Glomerular endothelial cell (primary cell): ENCODE results near the gene HBEGF. TPM values are rescaled to one million over a fixed set of nuclear protein-coding genes. Genes with fewer than 3 reads are reported as not detected.

Source experiments
- total RNA-seq: library from RNA; depleted of rRNA; stranded (reverse); fragments of >200 nt; gene quantifications from 2 replicates; pipeline ENCODE4 v1.2.3, GENCODE V29; 2015

HBEGF gene
- total RNA-seq, 1 donor from 2014 or later = 86.3 TPM

Other genes starting within 250 kb of the HBEGF start
- gene PURA, start 232.5 kb downstream of the HBEGF start, total RNA-seq = 7.0 and 11.7 TPM in 2 replicates
- gene IGIP, start 220.7 kb downstream of the HBEGF start, total RNA-seq = 3.0 and 3.7 TPM in 2 replicates
- gene CYSTM1, start 171.4 kb downstream of the HBEGF start, total RNA-seq = 61.0 and 86.3 TPM in 2 replicates
- 117 and 166 TPM in 2 replicates for gene PFDN1, start 43.5 kb downstream of the HBEGF start, total RNA-seq
- gene SLC4A9, start 13.6 kb upstream of the HBEGF start, total RNA-seq = 0.06 TPM in 1 of 2 replicates, not detected in the other
- 42.1 and 59.7 TPM in 2 replicates for gene ANKHD1, start 55.2 kb upstream of the HBEGF start, total RNA-seq
- gene EIF4EBP3, start 201.1 kb upstream of the HBEGF start, total RNA-seq = 1.3 and 3.0 TPM in 2 replicates
- gene SRA1, start 210.9 kb upstream of the HBEGF start, total RNA-seq = 24.3 and 38.4 TPM in 2 replicates
- 10.4 and 16.5 TPM in 2 replicates for gene APBB3, start 218.0 kb upstream of the HBEGF start, total RNA-seq
- gene SLC35A4, start 218.2 kb upstream of the HBEGF start, total RNA-seq = 42.1 and 47.1 TPM in 2 replicates